ENCODE measurements around the gene GDI1. TPM values are rescaled to one million over a fixed set of nuclear protein-coding genes. Genes with fewer than 3 reads are reported as not detected.
A peak's percentile ranks its signal among the peaks of the same experiment; 100 is the strongest.

Gene GDI1
- total RNA-seq, 2 donors from 2014 or later = 68.5 to 83.4 TPM

DNA sequence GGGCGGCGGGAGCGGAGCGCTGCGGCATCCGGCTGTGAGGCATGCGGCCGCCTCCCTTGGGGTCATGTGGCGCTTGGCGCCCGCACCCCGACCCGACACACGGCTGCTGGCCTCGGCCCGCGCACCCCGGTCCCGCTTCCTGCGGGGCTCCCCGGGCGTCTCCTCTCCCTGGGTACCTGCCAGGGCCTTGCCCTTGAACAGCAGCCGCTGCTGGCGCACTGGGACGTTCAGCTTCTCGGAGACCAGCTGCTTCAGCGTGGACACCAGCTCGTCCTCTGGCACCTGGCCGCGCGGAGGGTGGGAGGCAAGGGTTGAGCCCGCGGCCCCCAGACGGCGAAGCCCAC lies 49.1 kb downstream of the GDI1 start:
- Histone ChIP-seq H3K9me3 (no peaks in the 10 kb centered on the region), H3K4me1 (peaks cover 50% of the 10 kb centered on the region), H3K27me3 (no peaks in the 10 kb centered on the region), H3K36me3 (replicated peaks in 1 of 2; ENCODE audit: insufficient read depth in 1 of 2, low read depth in 2 of 2) (no peaks in the 10 kb centered on the region), H3K4me3 (peak overlapping the region; percentile 7 to 32), H3K27ac (peak overlapping the region; percentile 80 to 89 (median 84))
- TF ChIP-seq POLR2A (IDR thresholded peaks at IDR 0.05) (peak in 2 of 3 donors; percentile 11 to 18), CTCF (IDR thresholded peaks at IDR 0.05) (no peak)
- DNase-seq = peak; percentile 56 to 70 (median 64)
- peak; percentile 4 for ATAC-seq
- WGBS, 2 donors = 1% methylated on average over 12 of the region's 35 CpGs; no CpG with 5 or more reads in 1 of the 2 donors
- intact Hi-C loops (cut with DNase I) = no loop called here

DNA sequence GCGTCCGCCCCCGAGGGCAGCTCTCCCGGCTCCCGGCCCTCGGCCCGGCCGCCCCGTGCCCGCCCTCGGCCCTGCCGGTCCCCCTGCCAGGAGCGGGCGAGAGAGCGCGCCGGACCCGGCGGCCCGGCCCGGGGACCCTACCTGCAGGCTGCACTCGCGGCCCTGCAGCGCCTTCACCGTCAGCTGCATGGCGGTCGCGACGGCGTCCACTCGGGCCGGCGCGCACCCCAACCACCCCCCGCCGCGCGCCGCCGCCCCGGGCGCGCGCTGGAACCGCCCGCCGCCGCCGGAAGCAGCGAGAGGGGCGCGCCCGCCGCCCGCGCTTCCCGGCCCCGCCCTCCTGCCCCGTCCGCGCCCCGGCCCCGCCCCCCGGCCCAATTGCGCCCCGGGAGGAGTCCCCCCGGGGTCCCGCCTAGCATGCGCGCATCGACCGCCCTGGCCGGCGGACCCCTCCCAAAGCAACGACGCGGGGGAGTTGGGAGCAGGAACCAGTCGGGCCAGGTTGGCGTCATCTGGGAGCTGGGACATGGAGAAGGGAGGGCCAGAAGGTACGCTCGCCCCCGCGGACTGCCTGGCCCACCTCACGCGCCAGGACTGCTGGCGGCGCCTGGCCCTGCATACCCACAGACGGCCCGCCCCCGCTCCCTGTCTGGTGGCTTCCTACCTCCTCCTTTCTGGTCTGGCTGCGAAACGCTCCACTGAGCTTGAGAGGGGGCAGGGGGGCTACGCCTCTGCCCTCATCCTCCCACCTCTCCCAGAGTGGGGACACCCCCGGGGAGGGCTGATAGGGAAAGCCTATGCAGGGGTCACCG lies 49.6 kb downstream of the GDI1 start, which contains the start of gene UBL4A:
Gene UBL4A (minus strand): TSS at position 220 of the 812 bp plus-strand sequence. CDS start 31 bp downstream, at position 189.
- Histone ChIP-seq H3K4me3 (peak within 1 kb of the TSS; percentile 7 to 32), H3K9me3 (no peaks in the 10 kb centered on the region), H3K27ac (peak within 1 kb of the TSS; percentile 80 to 89 (median 84)), H3K36me3 (replicated peaks in 1 of 2; ENCODE audit: insufficient read depth in 1 of 2, low read depth in 2 of 2) (no peaks in the 10 kb centered on the region), H3K27me3 (no peaks in the 10 kb centered on the region), H3K4me1 (peaks cover 50% of the 10 kb centered on the region)
- peak; percentile 57 for ATAC-seq
- WGBS, 2 donors = 1 to 20% methylated on average over 1 to 42 of the region's 95 CpGs
- peak; percentile 74 to 85 (median 82) for DNase-seq
- TF ChIP-seq POLR2A (IDR thresholded peaks at IDR 0.05) (peak; percentile 27 to 56 (median 39)), CTCF (IDR thresholded peaks at IDR 0.05) (peak in 3 of 7 experiments; percentile 13 to 18 (median 17))
- intact Hi-C loops (cut with DNase I) = no loop called here

DNA sequence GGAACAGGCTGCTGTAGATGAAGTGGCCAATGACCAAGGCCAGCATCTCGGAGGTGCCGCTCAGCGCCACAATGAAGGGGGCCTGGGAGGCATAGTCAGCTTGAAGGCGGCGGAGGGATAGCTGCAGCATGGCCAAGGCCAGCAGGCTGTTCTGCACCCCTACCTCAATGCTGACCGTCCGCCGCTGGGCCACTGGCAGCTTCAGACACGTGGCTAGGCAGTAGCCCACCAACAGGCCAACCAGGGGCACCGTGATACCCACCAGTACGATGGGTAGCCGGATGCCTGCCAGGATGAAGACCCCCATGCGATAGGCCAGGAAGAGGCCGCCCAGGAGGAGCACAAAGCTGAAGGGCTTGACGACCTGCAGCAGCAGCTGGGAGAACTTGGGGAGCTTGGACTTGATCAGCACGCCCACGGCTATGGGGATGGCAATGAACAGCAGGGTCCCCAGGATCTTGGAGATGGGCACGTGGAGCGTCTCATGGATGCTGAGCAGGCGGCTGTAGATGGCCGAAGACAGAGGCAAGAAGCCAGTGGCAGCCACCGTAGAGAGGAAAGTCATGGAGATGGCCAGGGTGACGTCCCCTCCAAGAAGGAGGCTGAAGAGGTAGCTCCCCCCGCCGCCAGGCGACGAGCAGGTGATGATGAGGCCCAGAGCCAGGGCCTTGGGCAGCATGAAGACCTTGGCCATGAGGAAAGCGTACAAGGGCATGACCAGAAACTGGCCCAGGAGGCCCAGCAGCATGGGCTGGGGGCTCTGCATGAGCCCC lies 50.8 kb downstream of the GDI1 start:
- no peak for ATAC-seq
- no peak for TF ChIP-seq POLR2A (IDR thresholded peaks at IDR 0.05)
- no peak for TF ChIP-seq CTCF (IDR thresholded peaks at IDR 0.05)
- H3K9me3 ChIP-seq = no peaks in the 10 kb centered on the region
- peak overlapping the region in 3 of 4 donors; percentile 56 to 89 (median 85) for H3K27ac ChIP-seq
- H3K36me3 ChIP-seq (replicated peaks in 1 of 2; ENCODE audit: insufficient read depth in 1 of 2, low read depth in 2 of 2) = no peaks in the 10 kb centered on the region
- no peak for DNase-seq
- peaks cover 50% of the 10 kb centered on the region for H3K4me1 ChIP-seq
- no peaks in the 10 kb centered on the region for H3K27me3 ChIP-seq
- intact Hi-C loops (cut with DNase I) = no loop called here
- no peak overlapping the region for H3K4me3 ChIP-seq
- 85 to 86% methylated on average over 10 to 13 of the region's 28 CpGs for WGBS, 2 donors

- no peak overlapping the region for H3K27ac ChIP-seq
- H3K4me3 ChIP-seq = no peak overlapping the region
- TF ChIP-seq CTCF (IDR thresholded peaks at IDR 0.05) (no peak), POLR2A (IDR thresholded peaks at IDR 0.05) (no peak)
- no peak for ATAC-seq
- no peaks in the 10 kb centered on the region for H3K36me3 ChIP-seq (replicated peaks in 1 of 2; ENCODE audit: insufficient read depth in 1 of 2, low read depth in 2 of 2)
- H3K9me3 ChIP-seq = no peaks in the 10 kb centered on the region
- DNase-seq = no peak
- intact Hi-C loops (cut with DNase I) = no loop called here
- 92% methylated on average over 11 of the region's 20 CpGs; no CpG with 5 or more reads in 1 of the 2 donors for WGBS, 2 donors
- H3K27me3 ChIP-seq = no peaks in the 10 kb centered on the region
- H3K4me1 ChIP-seq = peaks cover 50% of the 10 kb centered on the region
Observed at GRCh38 chrX:154488336-154489075, 51.6 kb downstream of the GDI1 start.

All from body of pancreas (tissue), 4 donors.